Activated gamma-delta T cell treated with anti-CD3 and anti-CD28 coated beads, Interleukin-2, amount 50 U/mL, for 16 hours (primary cell): ENCODE measurements around the gene HTR4.

ENCODE experiments used
- DNase-seq: peaks from one replicate; pipeline ENCODE4 v3.0.0-alpha.2; 2020; ENCODE audit warnings: low read depth

HTR4 gene

GRCh38 chr5:148607406-148607805 lies 46.9 kb downstream of the HTR4 start:
- DNase-seq = no peak

- no peak for DNase-seq
These were observed 48.0 kb downstream of the HTR4 start for GRCh38 chr5:148606296-148606695.

DNA sequence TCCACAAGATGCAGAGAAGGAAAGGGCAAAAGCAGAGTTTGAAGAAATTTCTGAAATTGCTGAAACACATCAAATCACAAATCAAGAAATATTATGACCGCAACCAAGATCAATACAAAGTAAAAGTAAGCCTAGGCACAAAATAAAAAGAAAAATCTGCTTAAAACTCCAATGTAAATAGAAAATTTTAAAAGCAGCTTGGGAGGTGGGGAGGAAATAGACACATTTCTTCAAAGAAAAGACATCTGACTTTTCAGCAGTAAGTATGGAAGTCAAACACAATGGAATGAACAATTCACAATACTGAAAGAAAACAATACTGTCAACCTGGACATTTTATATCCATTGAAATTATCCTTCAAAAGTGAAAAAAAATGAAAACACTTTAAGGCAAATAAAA lies 55.1 kb downstream of the HTR4 start:
- no peak for DNase-seq

- no peak for DNase-seq
These were observed 58.6 kb downstream of the HTR4 start for GRCh38 chr5:148595697-148596096.

DNA sequence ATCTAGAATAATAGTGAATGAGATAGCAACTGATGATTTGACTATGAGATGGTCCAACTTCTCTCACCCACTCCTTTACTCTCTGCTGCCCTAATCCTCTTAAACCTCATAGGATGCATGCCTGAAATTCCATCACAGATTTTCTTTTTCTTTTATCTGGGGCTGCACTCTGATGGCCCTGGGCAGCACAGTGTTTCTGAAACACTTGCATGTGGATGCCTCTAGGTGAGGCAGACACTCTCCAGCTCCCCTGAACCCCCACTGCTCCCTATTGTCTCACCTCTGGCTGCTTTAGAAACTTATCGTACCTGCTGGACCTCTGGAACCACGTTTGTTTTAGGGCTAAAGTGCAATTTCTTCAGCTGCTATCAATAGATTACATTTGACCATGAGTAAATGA lies 67.5 kb downstream of the HTR4 start:
- no peak for DNase-seq

DNA sequence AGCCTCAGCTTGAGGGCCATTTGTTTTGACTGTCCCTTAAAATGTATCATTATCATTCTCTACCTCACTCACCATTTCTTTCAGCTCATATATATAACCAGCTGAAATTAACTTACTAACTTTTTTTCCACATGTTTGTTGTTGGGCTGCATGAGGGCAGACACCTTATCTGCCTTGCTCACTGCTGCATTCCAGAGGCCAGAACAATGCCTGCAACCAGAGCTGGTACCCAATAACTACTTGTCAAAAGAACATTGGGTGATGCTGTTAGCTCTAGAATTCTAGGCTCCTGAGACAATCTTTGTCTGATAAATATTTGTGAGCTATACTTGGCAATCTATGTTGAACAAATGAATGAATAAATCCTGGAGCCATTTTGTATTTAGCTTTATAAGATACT lies 68.3 kb downstream of the HTR4 start:
- no peak for DNase-seq

- no peak for DNase-seq
These were observed 70.2 kb downstream of the HTR4 start for GRCh38 chr5:148584103-148584502.

- DNase-seq = no peak
These were observed 70.8 kb downstream of the HTR4 start for GRCh38 chr5:148583421-148583965.

- DNase-seq = no peak
These were observed 80.2 kb downstream of the HTR4 start for GRCh38 chr5:148574167-148574566.

- DNase-seq = no peak
These were observed 81.0 kb downstream of the HTR4 start for GRCh38 chr5:148573374-148573773.

GRCh38 chr5:148569948-148570347 lies 84.4 kb downstream of the HTR4 start:
- no peak for DNase-seq

- DNase-seq = no peak
These were observed 89.2 kb downstream of the HTR4 start for GRCh38 chr5:148565148-148565547.

DNA sequence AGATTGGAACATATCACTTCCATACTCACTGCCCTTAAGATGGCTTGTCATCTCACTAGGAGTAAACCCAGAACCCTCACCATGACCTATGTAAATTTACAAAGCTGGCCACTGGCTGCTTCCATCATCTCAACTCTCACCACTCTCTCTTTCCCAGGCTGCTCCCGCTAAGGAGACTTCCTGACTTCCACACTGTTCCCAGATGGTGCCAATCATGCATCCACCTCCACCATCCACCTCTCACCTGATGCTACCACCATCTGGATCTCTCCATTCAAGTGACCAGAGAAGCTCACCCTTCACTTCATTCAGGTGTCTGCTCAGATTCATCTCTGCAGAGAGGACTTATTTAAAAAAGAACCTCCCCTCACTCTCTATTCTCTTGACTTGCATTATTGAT lies 91.3 kb downstream of the HTR4 start:
- no peak for DNase-seq

DNA sequence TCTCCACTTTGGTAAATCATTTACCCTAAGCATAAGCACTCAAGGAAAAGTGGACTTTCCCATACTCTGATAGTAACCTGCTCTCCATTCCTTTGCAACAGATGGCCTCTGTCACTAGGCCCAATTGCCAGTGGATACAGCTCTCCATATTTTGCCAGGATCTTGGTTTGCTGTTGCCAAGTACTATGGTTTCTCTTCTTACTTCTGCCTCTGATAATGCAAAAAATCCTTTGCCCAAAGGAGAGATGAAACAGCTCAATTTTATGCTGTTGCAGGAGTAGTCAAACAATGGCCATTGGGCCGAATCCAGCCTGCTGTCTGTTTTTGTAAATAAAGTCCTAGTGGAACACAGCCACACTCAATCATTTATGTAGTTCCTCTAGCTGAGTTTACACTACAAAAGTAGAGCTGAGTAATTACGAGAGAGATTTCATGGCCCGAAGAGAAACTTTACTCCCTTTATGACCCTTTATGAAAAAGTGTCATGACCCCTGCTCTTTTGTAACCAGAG lies 92.5 kb downstream of the HTR4 start:
- no peak for DNase-seq

- DNase-seq = no peak
These were observed 94.9 kb downstream of the HTR4 start for GRCh38 chr5:148559461-148559860.

DNA sequence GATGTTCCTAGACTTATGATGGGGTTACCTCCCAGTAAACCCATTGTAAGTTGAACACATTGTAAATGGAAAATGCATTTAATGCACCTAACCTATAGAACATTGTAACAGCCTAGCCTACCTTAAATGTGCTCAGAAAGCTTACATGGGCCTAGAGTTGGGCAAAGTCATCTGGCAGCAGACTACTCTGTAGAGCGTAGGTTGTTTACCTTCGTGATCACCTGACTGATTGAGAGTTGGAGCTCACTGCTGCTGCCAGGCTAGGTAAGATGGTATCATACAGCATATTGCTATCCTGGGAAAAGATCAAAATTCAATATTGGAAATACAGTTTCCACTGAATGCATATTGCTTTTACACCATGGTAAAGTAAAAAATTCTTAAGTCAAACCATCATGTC lies 95.4 kb downstream of the HTR4 start:
- no peak for DNase-seq

- DNase-seq = no peak
These were observed 97.5 kb downstream of the HTR4 start for GRCh38 chr5:148556835-148557234.

DNA sequence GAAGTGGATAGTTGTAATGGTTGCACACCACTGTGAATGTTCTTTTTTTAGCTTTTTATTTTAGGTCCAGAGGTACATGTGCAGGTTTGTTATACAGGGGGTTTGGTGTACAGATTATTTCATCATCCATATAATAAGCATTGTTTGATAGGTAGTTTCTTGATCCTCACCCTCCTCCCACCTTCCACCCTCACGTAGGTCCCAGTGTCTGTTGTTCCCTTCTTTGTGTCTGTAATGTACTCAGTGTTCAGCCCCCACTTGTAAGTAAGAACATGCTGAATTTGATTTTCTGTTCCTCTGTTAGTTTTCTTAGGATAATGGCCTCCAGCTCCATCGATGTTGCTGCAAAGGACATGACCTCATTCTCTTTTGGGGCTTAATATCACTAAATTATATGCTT lies 99.7 kb downstream of the HTR4 start:
- DNase-seq = no peak

DNA sequence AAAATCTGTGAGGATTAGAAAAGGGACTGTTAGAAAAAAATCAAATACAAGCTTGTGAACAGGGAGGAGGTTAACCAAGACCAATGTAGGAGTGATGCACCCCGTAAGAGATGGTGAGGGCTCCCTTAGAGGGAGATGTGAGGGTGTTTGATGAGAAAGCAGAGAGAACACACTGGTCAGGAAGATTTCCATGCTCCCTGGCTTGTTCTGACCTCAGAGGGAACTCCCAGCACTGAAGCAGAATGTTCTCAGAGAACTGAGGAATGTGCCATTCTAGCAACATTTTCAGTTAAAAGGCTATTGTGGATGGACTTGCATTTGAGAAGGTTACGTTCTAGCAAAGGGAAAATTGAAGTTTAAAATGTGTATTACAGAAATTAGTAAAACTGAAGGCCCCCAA lies 110.6 kb downstream of the HTR4 start:
- no peak for DNase-seq

DNA sequence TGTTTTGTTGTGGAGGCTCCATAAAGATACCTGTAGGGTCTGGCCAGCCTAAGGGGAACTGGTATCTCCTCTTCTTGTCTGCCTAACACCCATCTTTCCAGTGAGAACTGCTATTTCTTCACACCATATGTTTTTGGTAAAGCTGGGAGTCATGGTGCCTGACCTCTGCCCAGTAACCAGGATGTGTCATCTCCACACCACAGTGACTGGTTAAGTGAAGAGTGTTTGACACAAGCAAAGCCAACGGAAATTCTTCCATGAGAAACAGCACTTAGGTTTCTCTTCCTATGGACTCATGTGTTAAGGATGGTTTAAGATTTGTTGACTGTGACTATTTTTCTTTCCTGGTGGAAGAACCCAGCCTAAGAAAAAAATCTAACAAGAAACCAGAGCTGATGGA lies 111.5 kb downstream of the HTR4 start:
- no peak for DNase-seq

GRCh38 chr5:148541054-148541835 lies 113.1 kb downstream of the HTR4 start:
- no peak for DNase-seq

GRCh38 chr5:148540647-148541046 lies 113.7 kb downstream of the HTR4 start:
- DNase-seq = no peak

GRCh38 chr5:148539851-148540250 lies 114.5 kb downstream of the HTR4 start:
- no peak for DNase-seq

- no peak for DNase-seq
These were observed 119.1 kb downstream of the HTR4 start for GRCh38 chr5:148535190-148535589.
